H1 (cell line): Measurements from ENCODE around the gene TECR. TPM values are rescaled to one million over a fixed set of nuclear protein-coding genes. Genes with fewer than 3 reads are reported as not detected.

Experiments used
- CTCF ChIA-PET: fragments of 300-600 bp; sonication (Branson Sonifier 250); formaldehyde crosslinking; loops from one replicate; lab custom pipeline; 2021; ENCODE audit not compliant: partially characterized antibody; lab: Charles Lee
- POLR2A ChIA-PET: fragments of 300-600 bp; sonication (Branson Sonifier 250); formaldehyde crosslinking; loops from one replicate; lab custom pipeline; 2021; ENCODE audit warnings: inconsistent platforms; ENCODE audit not compliant: partially characterized antibody; lab: Charles Lee
- DNase-seq, 2 experiments: peaks; one replicate each; pipeline versions ENCODE4 v3.0.0 to v3.0.0-alpha.2; 2010 to 2022; ENCODE audit warnings: low spot score in 2 of 2, low read depth in 1 of 2, mixed read lengths in 1 of 2
- FAIRE-seq: peaks from 2 replicates; lab custom pipeline; 2011; peaks lifted over from hg19 to GRCh38; lab: Jason Lieb, UNC
- H2AFZ ChIP-seq: 2 replicates; pipeline ENCODE4 v1.8.1; 2012; ENCODE audit warnings: low read length, inconsistent platforms
- H2AK5ac ChIP-seq: 2 replicates; pipeline ENCODE4 v1.6.1; 2013; ENCODE audit warnings: low read depth, low read length
- H2BK120ac ChIP-seq: replicated peaks from 2 replicates; pipeline ENCODE3; 2013; ENCODE audit warnings: low read depth, low read length, inconsistent platforms
- H2BK12ac ChIP-seq: 2 replicates; pipeline ENCODE4 v1.6.1; 2013; ENCODE audit warnings: low read depth, low read length
- H2BK15ac ChIP-seq: 2 replicates; pipeline ENCODE4 v1.6.1; 2013; ENCODE audit warnings: low read length
- H2BK20ac ChIP-seq: 2 replicates; pipeline ENCODE4 v1.6.1; 2013; ENCODE audit warnings: low read length
- H2BK5ac ChIP-seq: 2 replicates; pipeline ENCODE4 v1.6.1; 2013; ENCODE audit warnings: low read depth, low read length
- H3K14ac ChIP-seq: 2 replicates; pipeline ENCODE4 v1.6.1; 2013; ENCODE audit warnings: inconsistent platforms; ENCODE audit not compliant: insufficient read length
- H3K18ac ChIP-seq: 2 replicates; pipeline ENCODE4 v1.6.1; 2013; ENCODE audit warnings: low read length; ENCODE audit errors: extremely low read depth
- H3K23ac ChIP-seq: 2 replicates; pipeline ENCODE4 v1.6.1; 2013; ENCODE audit warnings: inconsistent platforms; ENCODE audit not compliant: insufficient read length
- H3K23me2 ChIP-seq: 2 replicates; pipeline ENCODE4 v1.6.1; 2013; ENCODE audit warnings: low read depth, low read length
- H3K27ac ChIP-seq: 2 replicates; pipeline ENCODE4 v1.6.1; 2011; ENCODE audit warnings: low read depth, low read length, inconsistent platforms
- H3K27me3 ChIP-seq, 4 experiments: replicated peaks in 1 of 4; 1 replicate in 1 of 4; 2 replicates in 3 of 4; pipeline versions ENCODE4 v1.6.1 to v1.8.1; 2011 to 2013; ENCODE audit warnings: low read length in 3 of 4, mild to moderate bottlenecking in 3 of 4, inconsistent platforms in 2 of 4, mixed read lengths in 2 of 4, moderate library complexity in 1 of 4; ENCODE audit not compliant: control insufficient read depth in 3 of 4, insufficient read depth in 3 of 4; ENCODE audit errors: extremely low read depth in 1 of 4
- H3K36me3 ChIP-seq, 4 experiments: 2 replicates each; pipeline versions ENCODE4 v1.6.1 to v1.8.1; 2011 to 2013; ENCODE audit warnings: mild to moderate bottlenecking in 4 of 4, low read length in 3 of 4, moderate library complexity in 2 of 4, control low read depth in 1 of 4, inconsistent platforms in 1 of 4; ENCODE audit not compliant: insufficient read depth in 4 of 4, control insufficient read depth in 2 of 4
- H3K4ac ChIP-seq: replicated peaks from 2 replicates; pipeline ENCODE3; 2013; ENCODE audit warnings: low read length, low read depth, mixed read lengths, inconsistent platforms; ENCODE audit not compliant: insufficient read length
- H3K4me1 ChIP-seq, 4 experiments: replicated peaks in 1 of 4; 1 replicate in 1 of 4; 2 replicates in 3 of 4; pipeline versions ENCODE4 v1.6.1 to v1.8.1; 2011 to 2013; ENCODE audit warnings: low read length in 3 of 4, inconsistent platforms in 2 of 4, mixed read lengths in 1 of 4; ENCODE audit not compliant: insufficient read depth in 4 of 4, control insufficient read depth in 3 of 4
- H3K4me2 ChIP-seq, 2 experiments: 2 replicates each; pipeline versions ENCODE4 v1.6.1 to v1.8.1; 2011 to 2013; ENCODE audit warnings: low read depth in 2 of 2, low read length in 2 of 2, control low read depth in 1 of 2, inconsistent platforms in 1 of 2, mild to moderate bottlenecking in 1 of 2; ENCODE audit not compliant: insufficient read depth in 1 of 2
- H3K4me3 ChIP-seq, 4 experiments: fragments of 200-600, 300-600 bp in 1 of 4; sonication (generic), shearing (Covaris generic), sonication (Bioruptor Twin) in 1 of 4; 2 replicates each; pipeline versions ENCODE4 v1.5.1 to v1.8.1; 2011 to 2016; ENCODE audit warnings: low read length in 4 of 4, low read depth in 3 of 4, control low read depth in 2 of 4, inconsistent platforms in 2 of 4, mild to moderate bottlenecking in 2 of 4, mixed read lengths in 1 of 4, moderate library complexity in 1 of 4; ENCODE audit not compliant: insufficient read depth in 2 of 4; ENCODE audit errors: extremely low read depth in 1 of 4
- H3K56ac ChIP-seq: replicated peaks from 2 replicates; pipeline ENCODE3; 2013; ENCODE audit warnings: low read depth, mild to moderate bottlenecking, mixed read lengths, low read length, inconsistent platforms; ENCODE audit not compliant: insufficient read length
- H3K79me1 ChIP-seq: 2 replicates; pipeline ENCODE4 v1.6.1; 2013; ENCODE audit warnings: low read depth, low read length, control low read depth
- H3K79me2 ChIP-seq, 2 experiments: 2 replicates each; pipeline versions ENCODE4 v1.6.1 to v1.8.1; 2012 to 2013; ENCODE audit warnings: low read length in 2 of 2, mild to moderate bottlenecking in 2 of 2, inconsistent platforms in 1 of 2; ENCODE audit not compliant: insufficient read depth in 2 of 2, control insufficient read depth in 1 of 2
- H3K9ac ChIP-seq, 4 experiments: replicated peaks in 1 of 4; 1 replicate in 1 of 4; 2 replicates in 3 of 4; pipeline versions ENCODE4 v1.6.1 to v1.8.1; 2011 to 2013; ENCODE audit warnings: low read depth in 3 of 4, low read length in 3 of 4, control low read depth in 2 of 4, mild to moderate bottlenecking in 2 of 4, moderate library complexity in 2 of 4, inconsistent platforms in 1 of 4; ENCODE audit errors: extremely low read depth in 1 of 4
- H3K9me3 ChIP-seq, 2 experiments: 2 replicates each; pipeline versions ENCODE4 v1.6.1 to v1.8.1; 2012 to 2013; ENCODE audit warnings: mild to moderate bottlenecking in 2 of 2, moderate library complexity in 2 of 2, control low read depth in 1 of 2, inconsistent platforms in 1 of 2, low read depth in 1 of 2, low read length in 1 of 2, mixed read lengths in 1 of 2; ENCODE audit not compliant: insufficient read depth in 2 of 2
- H4K20me1 ChIP-seq, 2 experiments: replicated peaks in 1 of 2; 2 replicates each; pipeline versions ENCODE3 to v1.8.1; 2011 to 2013; ENCODE audit warnings: inconsistent platforms in 2 of 2, low read length in 2 of 2, mild to moderate bottlenecking in 1 of 2; ENCODE audit not compliant: insufficient read depth in 2 of 2, control insufficient read depth in 1 of 2
- H4K5ac ChIP-seq: 2 replicates; pipeline ENCODE4 v1.6.1; 2013; ENCODE audit warnings: low read length, low read depth, mixed read lengths, inconsistent platforms; ENCODE audit not compliant: insufficient read length
- H4K8ac ChIP-seq: 2 replicates; pipeline ENCODE4 v1.8.0; 2013; ENCODE audit warnings: mild to moderate bottlenecking, moderate library complexity, low read length, inconsistent platforms; ENCODE audit not compliant: insufficient read depth; ENCODE audit errors: extremely low read depth
- H4K91ac ChIP-seq: replicated peaks from 2 replicates; pipeline ENCODE3; 2013; ENCODE audit warnings: low read length, mixed read lengths, inconsistent platforms; ENCODE audit not compliant: insufficient read length
- CHD2 ChIP-seq: IDR thresholded peaks from 2 replicates; pipeline ENCODE4 v1.6.1; 2012; ENCODE audit warnings: low read length, improper control_type of control experiment
- GTF2F1 ChIP-seq: IDR thresholded peaks from 2 replicates; pipeline ENCODE4 v1.6.1; 2012; ENCODE audit warnings: low read depth, low read length, improper control_type of control experiment, borderline replicate concordance
- WGBS, 2 experiments: shearing (Covaris generic) in 1 of 2; methylation state at CpG; one replicate each; pipeline versions ENCODE4 v1.1.6 to v1.1.7; 2013 to 2015; ENCODE audit warnings: low lambda C conversion rate in 2 of 2, mixed read lengths in 2 of 2, inconsistent platforms in 1 of 2, low coverage in 1 of 2, missing lambda C conversion rate in 1 of 2; ENCODE audit not compliant: insufficient replicate concordance in 2 of 2, insufficient coverage in 1 of 2, insufficient read length in 1 of 2; ENCODE audit errors: extremely low coverage in 1 of 2, missing lambda C conversion rate in 1 of 2; 5-methylcytosine and 5-hydroxymethylcytosine counted together
- polyA plus RNA-seq, 7 experiments: library from polyadenylated mRNA; depleted of rRNA in 3 of 7; stranded (reverse) in 5 of 7; unstranded in 2 of 7; fragments of >200 nt in 5 of 7; fragments of 200-250 nt in 2 of 7; gene quantifications; 1 replicate in 5 of 7; 2 replicates in 1 of 7; 4 replicates in 1 of 7; pipeline versions ENCODE4 v1.2.1 to v1.2.3, GENCODE V29; 2011 to 2013; ENCODE audit warnings: missing spikeins in 2 of 7, mixed read lengths in 2 of 7
- total RNA-seq: library from RNA; stranded (reverse); fragmentation: NEBNext Ultra II Directional; extraction: Animal tissue kit (Norgen Biotek cat#: 25700); gene quantifications from 2 replicates; pipeline ENCODE4 v1.2.1, GENCODE V29; 2021
- TF ChIP-seq, protein P1 (sequence below): IDR thresholded peaks from 2 replicates; pipeline ENCODE4 v1.6.1; 2011; ENCODE audit warnings: low read length, improper control_type of control experiment

TECR gene
- total and polyA plus RNA-seq, 2 of the 8 experiments (the other 6 are each of a cell fraction or from before 2014, with no cell fraction given), result 172 to 405 TPM

DNA sequence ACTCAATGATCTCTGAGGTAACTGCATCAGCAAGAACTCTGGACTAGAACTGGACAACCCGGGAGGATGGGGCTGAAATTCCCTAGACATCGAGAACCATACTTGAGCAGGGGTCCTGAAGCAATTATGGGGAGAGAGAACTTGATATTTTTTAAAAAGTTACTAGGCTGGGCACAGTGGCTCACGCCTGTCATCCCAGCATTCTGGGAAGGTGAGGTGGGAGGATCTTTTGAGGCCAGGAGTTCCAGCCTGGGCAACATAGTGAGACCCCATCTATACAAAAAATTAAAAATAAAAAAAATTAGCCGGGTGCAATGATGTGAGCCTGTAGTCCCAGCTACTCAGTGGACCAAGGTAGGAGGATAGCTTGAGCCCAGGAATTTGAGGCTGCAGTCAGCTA, 8.9 kb upstream of the TECR start:
- H3K79me1 ChIP-seq, result peaks cover 14% of the 10 kb centered on the region
- H3K79me2 ChIP-seq, result peaks cover 7 to 20% of the 10 kb centered on the region in 2 experiments; a peak in 3 of 4 replicates
- TF ChIP-seq, protein P1, sequence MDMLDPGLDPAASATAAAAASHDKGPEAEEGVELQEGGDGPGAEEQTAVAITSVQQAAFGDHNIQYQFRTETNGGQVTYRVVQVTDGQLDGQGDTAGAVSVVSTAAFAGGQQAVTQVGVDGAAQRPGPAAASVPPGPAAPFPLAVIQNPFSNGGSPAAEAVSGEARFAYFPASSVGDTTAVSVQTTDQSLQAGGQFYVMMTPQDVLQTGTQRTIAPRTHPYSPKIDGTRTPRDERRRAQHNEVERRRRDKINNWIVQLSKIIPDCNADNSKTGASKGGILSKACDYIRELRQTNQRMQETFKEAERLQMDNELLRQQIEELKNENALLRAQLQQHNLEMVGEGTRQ, result no peak
- TF ChIP-seq CHD2, result no peak
- TF ChIP-seq GTF2F1, result no peak
- peaks cover 3 to 11% (median 5%) of the 10 kb centered on the region in 4 experiments; a peak in 7 of 8 replicates for H3K36me3 ChIP-seq
- no peak overlapping the region for H4K91ac ChIP-seq
- no peaks in the 10 kb centered on the region for H3K9me3 ChIP-seq
- POLR2A ChIA-PET, result interaction anchor here (0.9 to 3.8 kb wide), 2 partner anchors 9 to 16 kb away, joined by 3 to 16 read pairs; partner anchors contain the start of gene TECR
- no peak overlapping the region for H4K8ac ChIP-seq
- H2BK12ac ChIP-seq, result no peak overlapping the region
- peaks cover 3% of the 10 kb centered on the region; the same call in 1 of the 2 replicates for H3K23me2 ChIP-seq
- WGBS, 2 experiments, result 88% methylated on average over 4 of the region's 4 CpGs; no CpG with 5 or more reads in 1 of the 2 experiments
- no peak overlapping the region for H3K4me2 ChIP-seq
- H3K4ac ChIP-seq, result no peak overlapping the region
- no peak overlapping the region for H3K23ac ChIP-seq
- CTCF ChIA-PET, result interaction anchor here (0.8 kb wide), 1 partner anchor 8 kb away, joined by 3 read pairs; no protein-coding TSS in a partner anchor
- H4K5ac ChIP-seq, result no peak overlapping the region
- no peak overlapping the region for H2BK5ac ChIP-seq
- H2BK120ac ChIP-seq, result no peak overlapping the region
- H2BK20ac ChIP-seq, result no peak overlapping the region
- peaks cover 7 to 14% of the 10 kb centered on the region in 2 experiments for H4K20me1 ChIP-seq
- H3K18ac ChIP-seq, result no peak overlapping the region
- no peak overlapping the region for H2AFZ ChIP-seq
- no peak overlapping the region for H3K27ac ChIP-seq
- H3K14ac ChIP-seq, result no peak overlapping the region
- no peak overlapping the region for H2BK15ac ChIP-seq
- no peak overlapping the region for H2AK5ac ChIP-seq
- H3K9ac ChIP-seq, result no peak overlapping the region
- no peak for DNase-seq
- peaks cover 0 to 9% (median 4%) of the 10 kb centered on the region in 4 experiments; a peak in 3 of 7 replicates for H3K4me1 ChIP-seq
- FAIRE-seq, result no peak
- H3K4me3 ChIP-seq, result no peak overlapping the region
- H3K56ac ChIP-seq, result no peak overlapping the region
- H3K27me3 ChIP-seq, result no peaks in the 10 kb centered on the region
